H1 (cell line): ENCODE results near the gene AGAP1. TPM values are rescaled to one million over a fixed set of nuclear protein-coding genes. Genes with fewer than 3 reads are reported as not detected.

Experiments
- CBX5 ChIP-seq: fragments of 300-800, 300-1000 bp; sonication (generic); IDR thresholded peaks from 2 replicates; pipeline ENCODE4 v1.7.1; 2016; ENCODE audit warnings: antibody characterized with exemption, low read length, low read depth
- JUND ChIP-seq: IDR thresholded peaks from 2 replicates; pipeline ENCODE4 v1.6.1; 2011; ENCODE audit warnings: mild to moderate bottlenecking, improper control_type of control experiment, low read length
- NRF1 ChIP-seq: IDR thresholded peaks from 2 replicates; pipeline ENCODE4 v1.6.1; 2011; ENCODE audit warnings: mild to moderate bottlenecking, low read depth, low read length, improper control_type of control experiment
- polyA plus RNA-seq, 7 experiments: library from polyadenylated mRNA; depleted of rRNA in 3 of 7; stranded (reverse) in 5 of 7; unstranded in 2 of 7; fragments of >200 nt in 5 of 7; fragments of 200-250 nt in 2 of 7; gene quantifications; 1 replicate in 5 of 7; 2 replicates in 1 of 7; 4 replicates in 1 of 7; pipeline versions ENCODE4 v1.2.1 to v1.2.3, GENCODE V29; 2011 to 2013; ENCODE audit warnings: missing spikeins in 2 of 7, mixed read lengths in 2 of 7
- total RNA-seq: library from RNA; stranded (reverse); fragmentation: NEBNext Ultra II Directional; extraction: Animal tissue kit (Norgen Biotek cat#: 25700); gene quantifications from 2 replicates; pipeline ENCODE4 v1.2.1, GENCODE V29; 2021

Gene AGAP1
- total and polyA plus RNA-seq, 2 of the 8 experiments (the other 6 are each of a cell fraction or from before 2014, with no cell fraction given) = 18.1 to 39.4 TPM

- TF ChIP-seq CBX5 = no peak
- TF ChIP-seq JUND = no peak
- no peak for TF ChIP-seq NRF1
Observed at GRCh38 chr2:235663875-235664274, 170.0 kb downstream of the AGAP1 start (continued).
